GM19238 (cell line): ENCODE data around the gene THAP11.
A peak's percentile ranks its signal among the peaks of the same experiment; 100 is the strongest.

Source experiments
- DNase-seq: peaks from one replicate; pipeline ENCODE4 v3.0.0; 2011; ENCODE audit warnings: low spot score; ENCODE audit not compliant: insufficient read length

THAP11 gene

DNA sequence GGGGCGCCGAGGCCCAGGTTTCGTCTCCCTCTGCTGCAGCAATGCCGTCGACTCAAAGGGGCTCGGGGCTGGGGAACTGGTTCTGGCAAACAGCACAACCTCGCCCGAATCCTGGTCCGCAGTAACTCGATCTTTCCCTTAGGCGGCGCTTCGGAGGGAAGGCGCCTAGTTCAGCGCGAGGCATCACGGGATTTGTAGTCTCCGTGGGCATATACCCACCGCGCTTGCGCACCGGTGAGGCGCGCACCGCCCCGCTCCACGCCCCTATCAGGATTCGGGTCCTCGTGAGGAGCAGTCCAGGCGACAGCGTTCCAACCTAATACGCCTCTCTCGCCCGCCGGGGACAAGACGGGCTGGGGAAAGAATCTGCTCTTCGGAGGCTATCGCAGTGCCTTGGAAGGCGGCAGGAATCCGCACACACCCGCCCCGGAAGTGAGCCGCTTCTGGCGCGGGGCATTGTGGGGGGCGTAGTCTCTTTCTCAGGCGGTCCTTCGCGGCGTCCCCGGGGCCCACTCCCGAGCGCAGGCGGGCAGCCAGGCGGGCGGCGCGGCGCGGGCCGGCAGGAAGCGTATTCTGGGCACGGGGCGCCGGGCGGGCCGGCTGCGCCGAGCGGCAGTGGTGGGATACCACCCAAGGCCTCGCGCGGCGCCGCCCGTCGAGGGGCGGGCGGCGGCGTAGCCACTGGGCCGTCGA, at the start of gene THAP11:
TSS of gene THAP11 (plus strand) at position 505 of the 693 bp plus-strand sequence. CDS start 235 bp downstream, outside the sequence.
- DNase-seq = peak; percentile 90

- no peak for DNase-seq
Observed at GRCh38 chr16:67796099-67796718, 45.9 kb upstream of the THAP11 start.

- DNase-seq = no peak
Observed at GRCh38 chr16:67800338-67800926, 41.7 kb upstream of the THAP11 start.

DNA sequence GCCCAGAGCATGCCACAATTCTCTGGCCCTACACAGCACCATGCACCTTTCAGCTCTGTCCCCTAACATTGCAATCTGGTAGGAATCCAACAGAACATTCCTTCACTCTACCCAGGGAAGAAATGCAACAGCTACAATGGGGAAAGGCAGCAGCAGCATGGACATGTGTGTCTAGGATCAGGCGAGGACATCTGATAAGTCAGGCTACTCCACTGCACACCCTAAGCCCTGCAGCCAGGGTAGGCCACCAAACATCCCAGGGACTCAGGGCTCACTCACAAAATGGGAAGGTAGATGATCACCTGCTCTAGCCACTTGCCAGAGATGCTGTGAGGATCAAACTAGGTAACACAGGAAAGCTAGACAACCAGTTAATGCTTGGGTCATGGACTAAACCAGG, 40.9 kb upstream of the THAP11 start:
- no peak for DNase-seq

GRCh38 chr16:67801883-67802282, 40.2 kb upstream of the THAP11 start:
- DNase-seq = no peak

- DNase-seq = no peak
Observed at GRCh38 chr16:67803894-67804293, 38.2 kb upstream of the THAP11 start.

GRCh38 chr16:67804853-67805542, 37.1 kb upstream of the THAP11 start:
- no peak for DNase-seq

- DNase-seq = no peak
Observed at GRCh38 chr16:67805718-67806427, 36.2 kb upstream of the THAP11 start.

- peak; percentile 87 for DNase-seq
Observed at GRCh38 chr16:67806428-67807147, 35.5 kb upstream of the THAP11 start, which contains the start of the genes RANBP10 and TSNAXIP1. Gene RANBP10 (minus strand): TSS chr16:67806560. CDS start chr16:67806536, 24 bp downstream. Gene TSNAXIP1 (plus strand): TSS chr16:67806889. CDS start chr16:67807150, 261 bp downstream.

- no peak for DNase-seq
Observed at GRCh38 chr16:67807148-67807682, 34.9 kb upstream of the THAP11 start.

- no peak for DNase-seq
Observed at GRCh38 chr16:67811899-67812298, 30.2 kb upstream of the THAP11 start.

DNA sequence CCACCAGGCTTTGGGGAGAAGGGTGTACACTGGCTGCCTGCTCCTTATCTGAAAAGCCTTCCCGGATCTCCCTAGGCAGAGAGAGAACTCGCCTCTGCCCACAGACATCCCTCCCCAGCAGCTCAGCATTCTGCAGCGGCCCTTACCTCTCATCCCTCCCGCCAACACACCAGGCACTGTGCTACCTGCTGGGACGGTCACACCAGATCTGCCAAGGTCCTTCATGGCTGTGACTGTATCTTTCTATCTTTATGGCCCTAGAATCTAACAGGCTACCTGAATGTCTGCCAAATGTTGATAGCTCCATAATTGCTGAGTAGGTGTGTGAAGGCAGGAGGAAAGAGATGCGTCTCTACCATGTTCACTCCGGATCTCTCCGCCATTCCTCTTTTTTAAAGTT, 27.6 kb upstream of the THAP11 start:
- DNase-seq = no peak

- DNase-seq = no peak
Observed at GRCh38 chr16:67820608-67821259, 21.4 kb upstream of the THAP11 start.

- no peak for DNase-seq
Observed at GRCh38 chr16:67822511-67822910, 19.6 kb upstream of the THAP11 start.

GRCh38 chr16:67825119-67825518, 17.0 kb upstream of the THAP11 start:
- DNase-seq = no peak

GRCh38 chr16:67825906-67826305, 16.2 kb upstream of the THAP11 start:
- DNase-seq = no peak

DNA sequence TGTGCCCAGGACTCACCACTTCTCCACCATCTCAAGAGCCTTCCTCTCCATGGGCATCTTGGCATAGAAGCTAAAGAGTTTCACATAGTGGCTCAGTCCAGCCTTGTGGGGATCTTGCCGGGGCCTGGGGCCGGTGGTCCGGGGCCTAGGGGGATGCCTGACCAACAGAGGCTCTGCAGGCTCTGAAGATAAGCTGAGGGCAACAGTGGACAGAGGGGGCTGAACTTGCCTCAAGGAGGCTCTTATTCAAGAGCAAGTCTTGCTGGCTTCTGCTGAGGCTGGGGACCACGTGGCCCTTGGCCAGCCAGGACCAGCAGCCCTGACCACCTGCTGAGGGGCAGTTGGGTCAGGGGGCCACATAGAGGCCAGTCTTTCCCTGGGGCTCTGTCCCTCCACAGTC, 13.5 kb upstream of the THAP11 start:
- no peak for DNase-seq

DNA sequence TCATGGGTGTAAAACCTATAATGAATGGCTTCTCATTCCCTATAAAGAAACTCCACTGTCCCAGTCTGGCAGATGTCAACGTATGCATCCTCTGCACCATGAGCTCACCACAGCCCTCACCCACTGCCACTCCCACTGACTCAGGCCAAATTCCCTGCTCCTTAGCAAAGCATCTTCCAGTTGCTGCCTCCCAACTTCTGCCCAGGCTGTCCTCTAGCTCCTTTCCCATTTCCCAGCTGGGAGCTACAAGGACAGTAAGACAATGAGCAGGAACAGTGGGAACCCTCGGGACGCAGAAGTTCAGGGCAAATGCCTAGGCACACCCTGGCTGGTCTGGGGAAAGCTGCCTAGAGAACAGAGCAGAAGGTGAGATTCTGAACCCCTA, 9.1 kb upstream of the THAP11 start:
- no peak for DNase-seq

DNA sequence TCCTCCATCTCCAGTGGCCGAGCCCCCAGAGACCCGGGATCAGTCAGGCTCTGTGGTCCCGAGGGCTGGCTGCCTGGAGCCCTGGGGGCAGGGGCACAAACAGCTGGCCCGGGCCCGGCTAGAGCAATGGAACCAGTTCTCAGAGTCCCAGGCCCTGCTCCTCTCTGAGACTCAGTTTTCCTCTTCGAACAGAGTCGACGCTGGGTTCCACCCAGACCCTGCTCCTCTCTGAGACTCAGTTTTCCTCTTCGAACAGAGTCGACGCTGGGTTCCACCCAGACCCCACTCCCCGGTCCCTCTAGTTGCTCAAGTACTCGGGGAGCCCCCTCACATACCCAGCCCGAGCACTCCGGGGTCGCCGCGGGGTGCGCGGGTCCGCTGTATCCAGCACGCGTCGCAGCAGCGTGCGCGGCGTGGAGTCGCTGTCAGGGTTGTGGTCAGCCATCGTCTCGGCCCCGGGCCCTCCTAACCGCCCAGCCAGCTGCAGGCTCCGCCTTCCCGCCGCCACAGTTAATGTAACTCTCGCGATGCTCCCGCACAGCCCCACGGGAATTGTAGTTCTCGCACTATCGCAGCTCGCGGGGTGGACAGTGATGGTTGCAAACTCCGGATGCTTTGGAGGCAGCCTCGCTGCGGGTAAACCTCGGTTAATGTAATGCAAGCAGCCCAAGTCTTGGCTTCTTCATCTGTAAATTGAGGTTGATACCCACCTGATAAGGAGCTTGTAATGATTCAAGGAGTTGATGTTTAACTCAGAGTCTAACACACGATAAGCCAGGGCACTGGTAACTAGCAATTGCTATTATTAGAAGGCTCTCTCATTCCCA, 8.5 kb upstream of the THAP11 start:
- DNase-seq = peak; percentile 97
